Middle frontal gyrus (tissue), 1 donor: ENCODE data around the gene LRRC43.
"Not testable (repeated sequence)": the region's sequence is repeated elsewhere in the genome, so short reads cannot be mapped to it uniquely, and the experiment has no call there.

Source experiments
- DNase-seq: peaks from one replicate; pipeline ENCODE4 v3.0.0-alpha.2; 2015; ENCODE audit warnings: low spot score; ENCODE audit errors: extremely low spot score

Gene LRRC43

DNA sequence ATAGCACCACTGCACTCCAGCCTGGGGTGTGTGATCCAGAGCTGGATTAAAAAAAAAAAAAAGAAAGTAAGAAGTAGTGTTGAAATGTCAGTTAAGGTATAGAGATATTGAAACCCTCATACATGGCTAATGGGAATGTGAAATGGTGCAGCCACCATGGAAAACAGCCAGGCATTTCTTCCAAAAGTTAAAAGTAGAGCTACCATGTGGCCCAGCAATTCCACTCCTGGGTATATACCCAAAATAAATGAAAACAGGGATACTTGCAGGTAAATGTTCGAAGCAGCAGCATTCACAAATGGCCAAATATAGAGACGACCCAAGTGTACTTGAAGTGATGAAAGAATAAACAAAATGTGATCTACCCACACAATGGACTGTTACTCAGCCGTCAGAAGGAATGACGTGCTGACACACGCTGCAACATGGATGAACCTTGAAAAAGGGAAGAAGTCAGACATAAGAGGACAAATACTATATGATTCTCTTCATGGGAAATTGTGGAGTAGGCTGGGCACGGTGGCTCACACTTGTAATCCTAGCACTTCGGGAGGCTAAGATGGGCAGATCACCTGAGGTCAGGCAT is 24.1 kb upstream of the LRRC43 start:
- DNase-seq, result no peak

DNA sequence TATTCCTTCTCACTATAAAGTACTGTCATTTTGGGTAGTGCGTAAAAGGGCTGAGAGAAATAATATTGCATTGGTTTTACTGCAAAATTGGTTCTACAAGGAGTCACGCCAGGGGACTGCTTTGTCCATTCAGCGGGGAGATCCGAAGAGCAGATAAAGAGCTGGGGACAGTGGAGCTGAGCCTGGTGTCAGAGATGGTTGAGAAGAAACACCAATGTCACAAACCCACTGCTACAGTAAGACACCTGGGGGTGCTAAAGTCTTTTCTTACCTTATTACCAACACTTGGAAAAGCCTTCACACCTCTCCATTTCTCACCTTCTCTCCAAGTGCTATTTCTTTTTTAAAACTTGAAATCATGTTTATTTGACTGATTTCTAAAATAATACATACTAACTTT is 23.0 kb upstream of the LRRC43 start:
- no peak for DNase-seq

DNA sequence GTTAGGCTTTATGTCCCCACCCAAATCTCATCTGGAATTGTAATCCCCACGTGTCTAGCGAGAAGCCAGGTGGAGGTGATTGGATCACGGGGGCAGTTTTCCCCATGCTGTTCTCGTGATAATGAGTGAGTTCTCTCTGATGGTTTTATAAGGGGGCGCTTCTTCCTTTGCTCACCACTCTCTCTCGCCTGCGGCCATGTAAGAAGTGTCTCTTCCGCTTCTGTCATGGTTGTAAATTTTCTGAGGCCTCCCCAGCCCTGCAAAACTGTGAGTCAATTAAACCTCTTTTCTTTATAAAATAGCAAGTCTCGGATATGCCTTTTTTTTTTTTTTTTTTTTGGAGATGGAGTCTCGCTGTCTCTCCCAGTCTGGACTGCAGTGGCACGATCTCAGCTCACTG is 22.2 kb upstream of the LRRC43 start:
- no peak for DNase-seq

DNA sequence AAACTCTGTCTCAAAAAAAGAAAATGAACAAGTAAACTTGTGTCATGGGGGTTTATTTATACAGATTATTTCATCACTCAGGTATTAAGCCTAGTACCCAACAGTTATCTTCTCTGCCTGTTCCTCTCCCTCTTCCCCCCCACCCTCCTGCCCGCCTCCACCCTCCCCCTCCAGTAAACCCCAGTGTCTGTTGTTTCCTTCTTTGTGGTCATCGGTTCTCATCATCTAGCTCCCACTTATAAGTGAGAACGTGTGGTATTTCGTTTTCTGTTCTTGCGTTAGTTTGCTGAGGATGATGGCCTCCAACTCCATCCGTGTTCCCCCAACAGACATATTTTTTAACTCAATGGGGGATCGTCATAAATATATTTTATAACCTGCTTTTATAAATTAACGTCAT is 21.2 kb upstream of the LRRC43 start:
- DNase-seq, result no peak

DNA sequence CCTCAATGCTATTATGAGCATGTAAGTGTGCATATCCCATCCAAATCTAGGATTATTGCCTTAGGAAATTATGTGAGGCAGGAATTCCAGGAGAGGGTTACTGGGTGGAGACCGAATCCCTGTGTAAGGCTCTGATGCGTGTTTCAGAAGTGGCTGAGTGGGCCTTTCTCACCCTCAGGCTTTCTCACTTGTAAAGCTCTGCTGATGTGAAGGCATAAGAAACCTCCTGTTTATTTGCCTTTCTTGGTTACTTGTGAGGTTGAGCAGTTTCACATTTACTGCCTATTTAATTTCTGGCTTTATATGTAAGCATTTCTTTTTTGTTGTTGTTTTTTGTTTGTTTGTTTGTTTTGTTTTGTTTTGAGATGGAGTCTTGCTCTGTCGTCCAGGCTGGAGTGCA is 19.9 kb upstream of the LRRC43 start:
- DNase-seq, result no peak

DNA sequence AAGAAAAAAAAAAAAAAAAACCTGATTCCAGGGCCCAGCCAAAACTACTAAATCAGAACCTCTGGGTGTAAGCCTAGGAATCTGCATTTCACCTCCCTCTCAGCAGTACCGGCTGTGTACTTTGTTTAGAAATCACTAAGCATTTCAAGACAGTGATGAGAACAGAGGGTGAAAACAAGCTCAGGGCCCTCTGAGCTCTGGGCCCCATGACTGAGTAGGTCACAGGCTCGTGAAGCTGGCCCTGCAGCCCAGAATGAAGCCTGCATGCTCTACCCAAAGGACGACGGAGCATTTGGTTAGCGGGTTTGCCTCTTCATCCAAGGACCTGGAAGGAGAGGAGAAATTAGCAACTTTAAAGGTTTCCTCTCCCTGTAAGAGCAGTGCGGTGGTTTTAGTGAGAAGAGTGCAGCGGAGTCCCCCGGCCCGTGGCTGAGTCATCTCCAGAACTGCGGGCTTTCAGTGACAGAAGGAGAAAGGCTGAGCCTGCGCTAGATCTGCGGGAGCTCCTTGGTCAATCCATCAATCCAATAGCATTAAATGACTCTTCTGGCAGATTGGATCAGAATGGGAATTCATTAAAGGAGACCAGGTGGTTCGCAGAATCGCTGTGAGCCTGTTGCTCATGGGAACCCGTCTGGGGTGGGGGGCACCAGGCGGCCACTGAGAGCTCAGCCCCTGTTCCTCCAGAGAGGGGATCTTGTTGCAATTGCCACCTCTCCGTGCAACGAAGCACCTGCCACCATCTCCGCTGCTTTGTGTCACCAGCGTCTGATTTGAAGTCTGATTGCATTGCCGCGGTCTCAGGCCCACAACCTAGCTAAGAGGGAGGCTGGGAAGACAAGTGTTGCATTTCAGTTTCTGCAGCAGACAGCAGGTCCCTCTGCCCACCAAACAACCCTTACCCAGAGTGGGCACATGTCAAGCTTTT is 16.2 kb upstream of the LRRC43 start:
- no peak for DNase-seq

DNA sequence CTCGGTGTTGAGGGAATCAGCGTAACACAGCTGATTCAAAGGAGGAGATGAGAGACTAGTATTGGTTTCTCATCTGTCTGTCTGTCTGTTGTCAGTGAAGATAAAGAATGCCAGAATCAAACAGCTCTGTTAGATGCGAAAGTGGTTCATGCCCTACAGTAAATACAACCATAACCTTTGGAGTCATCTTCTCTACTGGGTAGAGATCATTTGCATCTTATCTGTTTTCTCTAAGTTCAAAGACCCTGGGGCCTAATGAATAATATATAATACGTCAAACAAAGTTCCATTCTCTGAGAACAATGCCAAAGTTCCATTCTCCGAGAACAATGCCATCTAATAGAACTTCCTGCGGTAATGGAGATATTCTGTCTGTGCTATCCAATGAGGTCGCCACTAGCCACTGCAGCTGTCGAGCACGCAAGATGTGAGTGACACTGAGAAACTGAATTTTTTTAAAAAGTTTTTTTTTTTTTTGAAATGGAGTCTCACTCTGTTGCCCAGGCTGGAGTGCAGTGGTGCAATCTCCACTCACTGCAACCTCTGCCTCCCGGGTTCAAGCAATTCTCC is 15.5 kb upstream of the LRRC43 start:
- DNase-seq, result no peak

DNA sequence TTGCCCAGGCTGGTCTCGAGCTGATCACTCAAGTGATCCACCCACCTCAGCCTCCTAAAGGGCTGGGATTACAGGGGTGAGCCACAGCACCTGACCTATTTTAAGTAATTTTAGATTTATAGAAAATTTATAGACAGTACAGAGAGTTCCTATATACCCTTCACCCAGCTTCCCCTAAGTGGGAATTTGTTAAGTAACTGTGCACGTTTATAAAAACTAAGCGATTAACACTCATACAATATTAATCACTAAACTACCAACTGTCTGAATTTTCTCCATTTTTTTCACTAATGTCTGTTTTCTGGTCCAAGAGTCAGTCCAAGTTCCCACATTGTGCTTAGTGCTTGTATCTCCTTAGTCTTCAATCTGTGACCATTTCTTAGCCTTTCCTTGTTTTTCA is 14.4 kb upstream of the LRRC43 start:
- DNase-seq, result no peak

DNA sequence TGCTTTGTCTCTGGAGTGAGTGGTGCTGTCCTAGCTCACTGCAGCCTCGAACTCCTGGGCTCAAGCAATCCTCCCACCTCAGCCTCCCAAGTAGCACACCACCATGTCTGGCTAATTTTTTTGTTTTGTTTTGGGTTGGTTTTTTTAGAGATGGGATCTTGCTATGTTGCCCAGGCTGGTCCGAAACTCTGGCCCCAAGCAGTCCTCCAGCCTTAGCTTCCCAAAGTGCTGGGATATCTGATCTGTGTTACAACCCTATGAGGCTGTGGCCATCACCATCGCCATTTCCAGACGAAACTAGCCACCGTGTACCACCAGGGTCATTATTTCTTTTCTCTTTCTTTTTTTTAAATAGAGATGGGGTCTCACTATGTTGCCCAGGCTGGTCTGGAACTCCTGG is 11.5 kb upstream of the LRRC43 start:
- DNase-seq, result no peak

DNA sequence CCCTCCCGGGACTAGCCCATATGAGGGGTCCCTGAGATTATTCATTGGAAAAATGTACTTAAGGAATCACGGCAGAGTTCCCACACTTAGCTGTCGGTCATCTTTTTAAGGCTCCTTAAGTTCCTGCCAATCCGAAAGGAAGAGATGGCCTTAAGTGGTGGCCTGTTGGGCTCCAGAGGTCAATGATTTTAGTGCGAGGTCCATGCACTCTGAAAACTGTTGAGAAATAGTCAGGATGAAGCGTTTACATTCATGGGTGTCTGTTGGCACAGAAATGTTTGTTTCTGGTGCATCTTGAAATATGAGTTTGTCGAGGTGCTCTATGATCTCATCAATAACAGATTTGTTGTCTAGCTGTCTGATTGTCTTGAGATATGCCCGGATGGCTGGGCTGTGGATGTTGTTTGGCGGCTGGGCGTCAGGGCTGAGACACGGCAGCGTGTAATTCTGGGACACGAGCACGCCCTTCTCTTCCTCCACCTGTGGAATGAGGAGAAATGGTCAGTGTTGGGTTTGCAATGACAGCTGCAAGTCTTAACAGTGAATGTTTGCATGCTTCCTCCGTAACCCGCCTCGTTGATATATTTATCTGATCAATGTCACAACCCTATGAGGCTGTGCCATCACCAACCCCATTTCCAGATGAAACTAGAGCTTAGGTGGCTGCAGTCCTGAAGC is 10.5 kb upstream of the LRRC43 start:
- DNase-seq, result no peak

DNA sequence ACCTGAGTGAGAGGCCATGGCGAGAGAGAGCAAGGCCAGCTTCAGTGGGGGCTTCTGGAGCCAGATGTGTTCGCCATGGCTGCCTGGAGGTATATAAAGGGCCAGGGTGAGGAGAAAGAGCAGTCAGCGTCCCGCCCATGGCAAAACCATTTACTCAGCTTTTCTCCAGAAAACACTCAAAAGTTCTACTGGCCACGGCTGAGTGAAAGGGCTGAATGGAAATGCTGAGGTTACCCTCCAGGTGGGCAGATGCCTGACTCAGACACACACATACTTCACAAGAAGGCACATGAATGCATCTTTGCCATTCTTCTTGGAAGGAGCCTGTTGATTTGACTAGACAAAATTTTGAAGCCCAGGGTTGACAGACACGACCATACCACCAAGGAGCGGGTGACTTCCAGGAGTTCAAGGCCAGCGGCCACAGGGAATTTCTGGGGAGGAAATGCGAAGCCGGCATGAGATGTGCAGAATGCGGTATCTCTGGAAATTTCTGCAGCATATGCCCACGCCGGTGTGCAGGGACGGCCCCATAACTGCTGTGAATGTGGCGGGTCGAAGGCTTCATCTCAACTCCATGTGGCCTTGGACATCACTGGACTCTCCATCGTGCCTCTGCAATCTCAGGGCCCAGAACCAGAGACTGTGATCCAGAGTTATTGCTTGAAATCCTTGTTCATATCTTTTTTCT is 8.6 kb upstream of the LRRC43 start, which contains the start of gene IL31:
TSS of gene IL31 (minus strand) at position 67 of the 691 bp plus-strand sequence. CDS start at position 18, 49 bp downstream.
- no peak for DNase-seq

DNA sequence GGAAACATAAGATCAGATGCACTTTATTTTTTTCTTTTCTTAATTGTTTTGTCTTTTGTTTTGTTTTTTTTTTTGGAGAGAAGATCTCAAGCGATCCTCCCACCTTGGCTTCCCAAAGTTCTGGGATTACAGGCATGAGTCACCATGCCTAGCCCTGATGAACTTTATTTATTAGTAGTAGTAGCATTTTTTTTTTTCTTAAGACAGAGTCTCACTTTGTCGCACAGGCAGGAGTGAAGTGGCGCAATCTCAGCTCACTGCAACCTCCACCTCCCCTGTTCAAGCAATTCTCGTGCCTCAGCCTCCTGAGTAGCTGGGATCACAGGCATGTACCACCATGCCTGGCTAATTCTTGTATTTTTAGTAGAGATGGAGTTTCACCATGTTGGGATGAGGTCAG is 6.5 kb upstream of the LRRC43 start:
- DNase-seq, result not testable (repeated sequence)

DNA sequence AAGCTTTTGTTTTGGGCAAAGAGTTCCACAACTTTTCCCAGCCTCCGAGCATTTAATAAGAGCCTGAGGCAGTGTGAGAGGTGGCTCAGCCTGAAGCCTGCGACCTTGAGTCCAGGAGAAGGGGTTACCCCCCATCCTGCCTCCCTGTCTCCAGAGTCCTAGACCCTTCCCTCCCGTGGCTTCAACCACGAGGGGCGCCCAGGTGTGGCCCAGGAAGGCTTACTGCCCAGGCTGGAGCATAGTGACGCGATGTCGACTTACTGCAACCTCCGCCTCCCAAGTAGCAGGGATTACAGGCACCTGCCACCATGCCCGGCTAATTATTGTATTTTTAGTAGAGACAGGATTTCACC is 641 bp downstream of the LRRC43 start:
- no peak for DNase-seq

DNA sequence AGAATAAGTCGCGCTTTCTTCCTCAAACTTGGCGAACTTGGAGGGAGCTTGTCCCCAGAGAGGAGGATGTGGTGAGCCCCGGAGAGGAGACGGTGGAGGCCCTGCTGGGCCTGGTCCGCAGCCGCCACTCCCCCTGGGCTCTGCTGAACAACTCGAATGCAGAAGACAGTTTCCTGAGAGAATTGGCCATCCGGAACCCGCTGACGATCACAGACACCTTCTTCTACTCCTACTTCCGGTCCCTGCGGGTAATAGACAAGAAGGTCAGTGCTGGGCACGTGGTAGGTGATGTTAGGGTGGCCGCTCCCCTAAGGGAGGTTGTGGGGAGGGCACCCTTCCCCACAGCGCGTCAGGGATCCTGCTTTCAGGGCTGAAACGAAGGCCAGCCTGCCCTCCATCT is 1.6 kb downstream of the LRRC43 start:
- no peak for DNase-seq

DNA sequence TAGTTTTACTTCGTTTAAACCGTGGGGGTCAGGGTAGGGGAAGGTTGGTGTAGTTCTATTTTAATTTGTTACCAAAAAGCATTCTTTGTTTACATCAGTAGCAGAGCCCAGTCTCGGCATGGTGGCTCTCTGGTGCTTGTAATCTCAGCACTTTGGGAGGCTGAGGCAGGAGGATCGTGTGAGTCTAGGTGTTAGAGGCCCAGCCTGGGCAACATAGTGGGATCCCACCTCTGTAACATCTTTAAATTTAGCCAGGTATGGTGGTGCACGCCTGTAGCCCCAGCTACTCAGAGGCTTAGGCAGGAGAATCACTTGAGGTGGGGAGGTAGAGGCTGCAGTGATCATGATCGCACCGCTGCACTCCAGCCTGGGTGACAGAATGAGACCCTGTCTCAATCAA is 2.2 kb downstream of the LRRC43 start:
- DNase-seq, result no peak

DNA sequence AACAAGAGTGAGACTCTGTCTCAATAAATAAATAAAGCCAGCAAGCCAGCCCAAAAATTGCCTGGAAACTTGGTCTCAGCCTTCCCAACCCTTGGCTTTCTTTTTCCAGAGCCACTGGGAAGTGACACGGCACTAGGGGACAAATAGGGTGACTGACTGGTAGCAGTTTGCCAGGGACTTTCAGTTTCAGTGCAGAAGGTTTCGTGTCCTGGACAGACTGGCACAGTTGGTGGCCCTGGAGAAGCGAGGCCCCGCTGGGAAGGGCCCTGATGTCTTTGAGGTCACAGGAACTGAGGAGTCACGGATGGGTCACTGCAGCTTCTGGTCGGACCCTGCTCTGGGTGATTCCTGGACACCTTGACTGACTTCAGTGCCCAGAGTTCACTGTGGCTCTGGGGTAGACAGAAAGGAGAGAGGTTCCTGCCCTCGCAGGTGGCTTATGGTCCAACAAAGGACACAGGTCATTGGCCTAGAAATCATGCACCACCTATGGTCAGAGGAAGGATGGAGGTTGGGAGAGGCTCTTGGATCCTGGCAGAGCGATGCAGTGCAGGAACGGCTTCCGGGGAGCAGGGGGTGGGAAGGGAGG is 2.7 kb downstream of the LRRC43 start:
- no peak for DNase-seq

DNA sequence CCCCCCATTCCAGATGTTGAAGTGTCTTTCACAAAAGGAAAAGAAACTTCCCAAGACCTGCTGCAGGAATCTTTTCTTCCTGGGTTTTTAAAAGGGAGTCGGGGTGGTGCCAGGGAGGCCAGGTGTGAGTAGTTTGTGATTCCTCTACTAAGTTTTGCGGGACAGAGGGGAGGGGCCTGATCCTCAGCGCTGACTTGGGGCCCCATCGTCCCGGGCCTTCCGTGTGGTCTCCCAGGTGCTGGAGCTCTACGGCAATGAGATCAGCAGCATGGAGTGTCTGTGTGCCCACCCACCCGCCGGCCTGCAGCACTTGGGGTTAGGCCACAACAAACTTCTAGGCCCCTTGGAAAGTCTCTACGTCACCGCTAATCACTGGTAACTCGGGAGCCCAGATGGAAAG is 4.5 kb downstream of the LRRC43 start:
- DNase-seq, result no peak

DNA sequence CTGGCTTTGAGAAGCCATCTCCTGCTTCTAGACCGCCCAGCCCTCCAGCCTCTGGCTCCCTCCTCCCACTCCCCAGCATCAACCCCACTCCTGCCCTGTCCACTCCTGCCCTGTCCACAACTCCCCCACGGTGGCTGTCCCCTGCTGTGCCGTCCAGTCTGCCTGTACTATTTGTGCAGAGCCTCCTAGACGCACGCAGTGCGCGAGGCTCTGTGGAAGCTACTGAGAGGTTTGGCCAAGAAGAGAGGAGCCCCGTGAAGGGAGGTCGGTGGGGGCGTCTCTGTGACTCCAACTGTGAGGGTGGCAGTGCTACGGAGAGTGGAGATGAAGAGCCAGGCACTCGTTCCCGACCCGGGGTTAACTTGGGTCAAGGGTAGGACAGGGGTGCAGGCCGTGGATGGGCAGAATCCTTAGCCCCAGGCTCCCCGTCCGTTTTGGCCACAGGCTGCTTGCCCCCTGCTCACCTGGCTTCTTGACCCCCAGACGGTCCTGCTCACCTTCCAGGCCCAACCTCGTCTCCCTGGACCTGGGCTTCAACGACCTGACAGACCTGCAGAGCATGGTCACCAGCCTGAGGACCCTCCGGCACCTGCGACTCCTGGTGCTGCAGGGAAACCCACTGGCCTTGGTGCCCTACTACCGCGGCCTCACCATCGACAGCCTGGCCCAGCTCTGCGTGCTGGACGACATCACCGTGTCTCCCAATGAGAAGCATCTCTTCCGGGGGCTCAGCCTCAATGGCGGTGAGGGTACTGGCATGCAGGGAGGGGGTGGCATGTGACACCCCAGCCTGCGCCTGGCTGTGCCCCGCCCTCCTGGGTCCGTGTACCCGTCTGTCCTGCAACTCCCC is 6.9 kb downstream of the LRRC43 start:
- no peak for DNase-seq

DNA sequence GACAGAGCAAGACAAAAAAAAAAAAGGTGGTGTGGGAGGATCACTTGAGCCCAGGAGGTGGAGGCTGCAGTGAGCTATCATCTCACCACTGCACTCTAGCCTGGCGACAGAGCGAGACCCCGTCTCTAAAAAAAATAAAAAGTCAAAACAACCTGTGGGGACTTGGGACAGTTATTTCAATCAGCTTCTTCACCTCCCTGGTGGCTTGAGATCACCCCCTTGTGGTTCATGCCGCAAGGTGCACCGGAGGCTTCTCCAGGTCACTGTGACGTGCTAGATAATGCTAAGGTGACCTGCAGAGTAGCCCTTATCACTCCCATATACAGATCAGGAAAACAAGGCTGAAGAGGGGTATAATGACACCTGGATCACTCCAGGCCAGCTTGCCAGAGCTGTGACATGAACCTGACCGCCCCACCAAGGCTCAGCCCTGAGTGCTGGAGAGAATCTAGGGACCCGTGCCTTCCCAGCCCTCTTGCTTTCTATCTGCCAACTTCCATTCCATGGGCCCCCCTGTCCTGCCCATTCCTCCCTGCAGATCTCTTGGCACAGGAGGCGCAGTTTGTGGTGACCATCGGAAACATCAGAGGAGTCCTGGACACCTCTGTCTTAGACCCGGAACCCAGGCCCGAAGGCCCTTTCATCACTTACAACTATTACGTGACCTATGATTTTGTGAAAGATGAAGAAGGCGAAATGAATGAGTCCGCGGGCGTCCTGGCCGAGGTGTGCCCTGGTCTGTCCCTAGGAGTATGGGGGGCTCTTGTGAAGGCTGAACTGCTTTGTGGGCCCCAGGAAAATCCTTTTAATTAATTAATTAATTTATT is 8.1 kb downstream of the LRRC43 start:
- no peak for DNase-seq
